Body of pancreas (tissue), 4 donors: ENCODE measurements around the gene YWHAG.

Source experiments
- POLR2A ChIP-seq, 3 donors: fragments of 450-650 bp; IDR thresholded peaks; one replicate each; pipeline ENCODE4 v1.6.1; 2016; ENCODE audit warnings: antibody characterized with exemption in 3 of 3, mild to moderate bottlenecking in 2 of 3
- TF ChIP-seq, protein P1 (sequence below), 7 experiments: fragments of 450-650 bp in 4 of 7; fragments of 200-600 bp in 3 of 7; sonication (generic) in 3 of 7; IDR thresholded peaks; one replicate each; pipeline ENCODE4 v1.5.1; 2016 to 2019; ENCODE audit warnings: antibody characterized with exemption in 7 of 7

DNA sequence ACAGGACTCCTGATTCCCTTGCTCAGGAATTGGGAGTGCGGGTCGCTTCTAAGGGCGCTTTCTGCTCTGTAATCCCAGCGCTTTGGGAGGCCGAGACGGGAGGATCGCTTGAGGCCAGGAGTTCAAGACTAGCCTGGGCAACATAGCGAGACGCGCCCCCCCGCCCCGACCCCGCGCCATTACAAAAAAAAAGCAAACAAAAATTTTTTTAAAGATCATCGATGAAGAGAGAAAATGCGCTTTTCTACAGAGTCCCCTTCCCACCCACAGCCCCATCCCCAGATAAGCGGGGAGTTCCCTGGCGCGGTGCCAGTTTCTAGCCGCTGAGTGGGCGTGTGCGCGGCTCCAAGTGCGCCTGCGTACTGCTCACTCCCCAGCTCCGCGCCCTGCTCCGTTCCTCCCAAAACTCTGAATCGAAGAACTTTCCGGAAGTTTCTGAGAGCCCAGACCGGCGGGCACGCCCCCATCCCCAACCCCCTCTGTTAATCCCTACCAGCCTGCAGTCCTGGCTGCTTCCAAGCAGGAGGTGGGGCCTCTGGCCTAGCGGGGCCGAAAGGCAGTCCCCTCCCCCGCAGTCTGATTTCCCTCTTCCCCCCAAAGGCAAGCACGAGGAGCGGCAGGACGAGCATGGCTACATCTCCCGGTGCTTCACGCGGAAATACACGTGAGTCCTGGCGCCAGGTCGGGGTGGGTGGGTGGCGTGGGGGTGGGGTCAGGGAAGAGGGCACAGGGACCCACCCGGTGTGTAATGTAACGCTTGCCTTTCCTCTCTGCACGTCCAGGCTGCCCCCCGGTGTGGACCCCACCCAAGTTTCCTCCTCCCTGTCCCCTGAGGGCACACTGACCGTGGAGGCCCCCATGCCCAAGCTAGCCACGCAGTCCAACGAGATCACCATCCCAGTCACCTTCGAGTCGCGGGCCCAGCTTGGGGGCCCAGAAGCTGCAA lies 55.3 kb downstream of the YWHAG start:
- TF ChIP-seq POLR2A (IDR thresholded peaks at IDR 0.05): peak; percentile 41 to 58 (median 56)
- TF ChIP-seq, protein P1, sequence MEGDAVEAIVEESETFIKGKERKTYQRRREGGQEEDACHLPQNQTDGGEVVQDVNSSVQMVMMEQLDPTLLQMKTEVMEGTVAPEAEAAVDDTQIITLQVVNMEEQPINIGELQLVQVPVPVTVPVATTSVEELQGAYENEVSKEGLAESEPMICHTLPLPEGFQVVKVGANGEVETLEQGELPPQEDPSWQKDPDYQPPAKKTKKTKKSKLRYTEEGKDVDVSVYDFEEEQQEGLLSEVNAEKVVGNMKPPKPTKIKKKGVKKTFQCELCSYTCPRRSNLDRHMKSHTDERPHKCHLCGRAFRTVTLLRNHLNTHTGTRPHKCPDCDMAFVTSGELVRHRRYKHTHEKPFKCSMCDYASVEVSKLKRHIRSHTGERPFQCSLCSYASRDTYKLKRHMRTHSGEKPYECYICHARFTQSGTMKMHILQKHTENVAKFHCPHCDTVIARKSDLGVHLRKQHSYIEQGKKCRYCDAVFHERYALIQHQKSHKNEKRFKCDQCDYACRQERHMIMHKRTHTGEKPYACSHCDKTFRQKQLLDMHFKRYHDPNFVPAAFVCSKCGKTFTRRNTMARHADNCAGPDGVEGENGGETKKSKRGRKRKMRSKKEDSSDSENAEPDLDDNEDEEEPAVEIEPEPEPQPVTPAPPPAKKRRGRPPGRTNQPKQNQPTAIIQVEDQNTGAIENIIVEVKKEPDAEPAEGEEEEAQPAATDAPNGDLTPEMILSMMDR (IDR thresholded peaks at IDR 0.05): no peak
